Endometrium (tissue), 2 donors: ENCODE measurements around the gene CFAP43.
"Not testable (repeated sequence)": the region's sequence is repeated elsewhere in the genome, so short reads cannot be mapped to it uniquely, and the experiment has no call there.

Experiments
- FAIRE-seq: peaks from 2 replicates; lab custom pipeline; 2012; peaks lifted over from hg19 to GRCh38; lab: Jason Lieb, UNC
- donor health status: control.
- donor health status: control.

The CFAP43 gene

GRCh38 chr10:104255311-104255981 is 23.3 kb upstream of the CFAP43 start:
- no peak for FAIRE-seq

GRCh38 chr10:104254493-104255310 is 22.5 kb upstream of the CFAP43 start, which contains the start of gene GSTO1:
TSS of gene GSTO1 (plus strand) at chr10:104254892. CDS start at chr10:104254929, 37 bp downstream.
- no peak for FAIRE-seq

- no peak for FAIRE-seq
Observed at GRCh38 chr10:104253606-104254410, 21.6 kb upstream of the CFAP43 start.

DNA sequence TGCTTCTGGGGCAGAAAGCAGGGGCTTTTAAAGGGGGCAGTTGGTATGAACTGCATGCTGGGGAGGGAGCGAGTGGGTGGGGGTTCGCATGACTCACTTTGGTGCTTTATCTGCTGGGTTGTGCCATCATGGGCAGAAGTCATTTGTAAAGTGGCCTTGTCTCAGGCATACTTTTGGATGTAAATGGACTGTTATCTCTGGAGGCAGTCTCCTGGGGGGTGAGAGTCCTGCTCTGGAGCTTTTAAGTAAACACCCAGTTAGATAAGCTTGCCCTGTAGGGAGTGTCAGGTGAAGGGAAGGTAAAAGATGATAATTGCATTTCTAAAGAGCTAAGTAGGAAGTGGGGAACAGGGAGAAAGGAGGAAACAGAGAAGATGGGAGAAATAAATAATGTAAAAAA is 20.9 kb upstream of the CFAP43 start:
- FAIRE-seq = no peak

DNA sequence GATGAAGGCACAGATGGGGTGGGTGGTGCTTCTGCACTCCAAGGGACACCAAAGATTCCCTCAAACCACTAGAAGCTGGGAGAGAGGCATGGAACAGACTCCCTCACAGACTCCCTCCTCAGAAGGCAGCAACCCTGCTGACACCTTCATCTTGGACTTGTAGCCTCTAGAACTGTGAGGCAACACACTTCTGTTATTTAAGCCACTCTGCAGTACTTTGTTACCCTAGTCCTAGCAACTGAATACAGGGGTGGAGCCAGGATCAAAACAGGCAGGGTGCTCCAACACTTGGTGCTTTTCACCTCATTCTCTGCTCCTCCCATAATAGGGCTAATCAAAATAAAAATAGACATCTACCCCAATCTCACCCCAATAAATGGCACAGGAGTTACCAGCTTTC is 20.2 kb upstream of the CFAP43 start:
- no peak for FAIRE-seq

DNA sequence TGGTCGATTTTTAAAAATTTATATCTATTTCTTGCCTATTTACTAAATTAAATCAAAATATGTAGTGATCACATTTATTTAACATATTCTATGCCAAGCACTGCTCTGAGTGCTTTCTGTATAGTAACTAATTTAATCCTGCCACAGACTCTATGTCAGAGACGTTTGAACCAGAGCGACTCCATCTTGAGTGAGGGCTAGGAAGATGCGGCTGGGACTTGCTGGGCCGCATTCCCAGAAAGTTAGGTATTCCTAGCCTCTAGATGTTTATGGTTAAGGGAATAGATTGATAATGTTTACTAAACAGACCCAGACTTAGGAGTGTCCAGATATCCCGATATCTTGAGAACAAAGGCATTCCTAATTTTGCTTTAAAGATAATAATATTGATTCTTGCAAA is 19.3 kb upstream of the CFAP43 start:
- no peak for FAIRE-seq

DNA sequence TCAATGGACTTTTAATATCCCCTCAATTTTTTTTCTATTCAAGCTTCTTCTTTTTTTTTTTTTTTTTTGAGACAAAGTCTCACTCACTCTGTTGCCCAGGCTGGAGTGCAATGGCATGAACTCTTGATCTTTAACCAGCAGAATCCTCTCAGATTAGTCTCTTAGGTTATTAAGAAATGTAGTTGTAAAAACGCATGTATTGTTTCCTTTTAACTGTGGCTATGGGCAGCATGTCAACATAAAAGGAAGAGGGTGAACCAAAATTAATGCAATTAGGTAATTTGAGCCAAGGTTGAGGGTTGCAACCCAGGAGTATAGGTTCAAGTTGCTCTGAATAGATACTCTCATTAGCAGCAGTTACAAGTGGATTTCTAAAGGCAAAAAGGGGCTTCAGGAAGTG is 18.2 kb upstream of the CFAP43 start:
- no peak for FAIRE-seq

- not testable (repeated sequence) for FAIRE-seq
Observed at GRCh38 chr10:104248931-104249330, 16.8 kb upstream of the CFAP43 start.

DNA sequence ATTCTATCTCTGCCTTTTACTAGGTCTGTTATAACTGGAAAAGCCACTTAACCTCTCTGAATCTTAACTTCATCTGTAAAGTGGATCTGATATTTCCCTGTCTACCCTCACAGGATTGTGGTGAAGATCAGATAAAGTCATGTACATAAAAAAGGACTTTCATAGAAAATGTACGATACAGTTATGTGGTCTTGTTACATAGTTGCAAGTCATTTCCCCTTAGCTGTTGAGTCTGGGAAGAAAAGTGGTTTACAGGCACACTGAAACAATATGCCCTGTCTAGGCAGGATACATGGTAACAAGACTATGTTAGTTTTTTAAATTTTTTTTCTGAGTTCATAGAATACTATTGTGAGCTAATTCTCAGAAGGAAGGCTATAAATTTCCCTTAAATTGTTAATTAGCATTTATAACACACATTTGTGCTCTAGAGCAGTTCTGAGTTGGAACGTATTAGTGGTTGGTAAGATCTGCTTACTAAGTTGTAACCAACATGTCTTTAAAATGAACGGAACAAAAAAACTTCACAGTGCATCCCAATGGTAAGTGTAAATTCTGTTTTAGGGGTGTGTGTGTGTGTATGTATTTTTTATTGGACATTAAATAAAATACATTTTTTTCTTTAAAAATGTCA is 15.5 kb upstream of the CFAP43 start:
- FAIRE-seq = no peak

DNA sequence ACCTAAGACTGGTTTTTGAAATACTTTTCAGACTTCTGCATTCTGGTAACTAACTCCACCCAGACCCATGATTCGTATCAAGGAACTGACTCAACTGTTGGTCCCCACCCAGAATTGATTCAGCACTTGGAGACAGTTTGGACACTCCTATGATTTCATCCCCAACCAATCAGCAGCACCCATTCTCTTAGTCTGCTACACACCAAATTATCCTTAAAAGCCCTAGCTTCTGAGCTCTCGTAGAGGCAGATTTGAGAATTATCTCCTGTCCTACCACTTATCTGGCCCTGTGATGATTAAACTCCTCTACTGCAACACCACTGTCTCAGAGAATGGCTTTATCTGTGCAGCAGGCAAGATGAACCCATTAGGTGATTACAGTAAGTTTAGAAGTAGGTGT is 14.8 kb upstream of the CFAP43 start:
- FAIRE-seq = no peak

GRCh38 chr10:104245066-104245632 is 13.0 kb upstream of the CFAP43 start:
- FAIRE-seq = no peak

GRCh38 chr10:104243512-104243911 is 11.3 kb upstream of the CFAP43 start:
- FAIRE-seq = no peak

DNA sequence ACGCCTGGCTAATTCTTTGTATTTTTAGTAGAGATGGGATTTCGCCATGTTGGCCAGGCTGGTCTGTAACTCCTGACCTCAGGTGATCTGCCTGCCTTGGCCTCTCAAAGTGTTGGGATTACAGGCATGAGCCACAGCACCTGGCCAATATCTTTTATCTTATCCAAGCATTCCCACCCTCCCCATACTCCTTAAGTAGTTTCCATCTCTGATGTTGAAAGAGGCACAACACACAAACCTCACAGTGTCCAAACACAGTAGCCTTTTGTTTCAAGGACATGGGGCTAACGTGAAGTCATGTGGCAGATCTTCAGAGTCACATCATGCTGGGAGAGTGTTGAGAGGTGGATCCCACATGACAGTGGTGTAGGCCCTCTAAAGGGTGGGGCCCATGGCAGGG is 10.8 kb upstream of the CFAP43 start:
- not testable (repeated sequence) for FAIRE-seq

DNA sequence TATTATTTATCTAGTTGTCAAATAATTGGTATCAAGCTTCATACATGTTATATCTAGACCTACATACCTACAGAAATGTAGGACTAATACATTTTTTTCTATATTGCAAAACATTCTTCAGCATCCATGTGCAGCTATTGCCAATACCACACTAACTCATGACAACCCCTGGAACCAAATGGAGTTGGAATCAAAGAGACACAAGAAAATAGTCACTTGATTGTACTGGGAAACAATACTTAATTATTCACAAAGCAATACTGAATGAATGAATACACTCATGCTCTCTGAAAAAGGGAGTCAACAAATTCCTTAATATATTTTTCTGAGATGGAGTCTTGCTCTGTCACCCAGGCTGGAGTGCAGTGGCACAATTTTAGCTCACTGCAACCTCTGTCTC is 10.4 kb upstream of the CFAP43 start:
- FAIRE-seq = no peak

- no peak for FAIRE-seq
Observed at GRCh38 chr10:104240078-104240477, 7.9 kb upstream of the CFAP43 start.

DNA sequence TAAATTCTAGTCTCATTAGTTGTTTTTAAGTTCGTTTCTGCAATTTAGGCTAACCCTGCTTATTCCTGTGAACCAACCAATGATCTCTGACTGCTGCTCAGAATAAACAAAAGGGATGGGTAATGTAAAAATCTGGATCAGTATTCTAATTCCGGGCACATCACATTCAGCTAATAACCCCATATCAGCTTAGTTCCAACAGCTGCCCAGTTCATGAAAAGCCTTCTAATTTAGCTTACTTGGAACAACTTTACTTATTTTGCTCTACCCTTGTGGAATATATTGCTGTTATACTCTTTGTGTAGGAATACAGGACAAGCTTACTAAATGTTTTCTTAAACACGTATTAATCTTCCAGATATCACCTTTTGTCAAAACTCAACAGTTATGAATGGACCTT is 3.6 kb upstream of the CFAP43 start:
- FAIRE-seq = no peak

- no peak for FAIRE-seq
Observed at GRCh38 chr10:104234934-104235333, 2.8 kb upstream of the CFAP43 start.

DNA sequence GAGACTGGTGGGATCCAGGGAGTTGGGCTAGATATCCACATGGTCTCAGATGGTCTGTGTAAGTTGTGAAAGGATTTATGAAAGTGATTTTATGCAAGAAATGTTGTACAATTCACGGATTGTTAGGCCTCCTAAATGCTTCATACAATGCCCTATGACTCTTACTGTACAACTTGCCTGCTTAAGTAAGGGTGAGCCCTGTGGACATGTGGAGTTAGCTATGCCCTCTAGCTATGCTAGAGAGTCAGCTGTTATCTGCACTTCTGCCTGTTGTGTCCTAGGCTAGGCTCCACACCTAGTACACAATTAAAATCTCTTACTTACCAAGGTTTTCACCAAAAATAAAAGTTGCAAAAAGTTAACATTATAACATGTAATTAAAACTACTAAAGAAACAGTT is 1.7 kb upstream of the CFAP43 start:
- FAIRE-seq = no peak

DNA sequence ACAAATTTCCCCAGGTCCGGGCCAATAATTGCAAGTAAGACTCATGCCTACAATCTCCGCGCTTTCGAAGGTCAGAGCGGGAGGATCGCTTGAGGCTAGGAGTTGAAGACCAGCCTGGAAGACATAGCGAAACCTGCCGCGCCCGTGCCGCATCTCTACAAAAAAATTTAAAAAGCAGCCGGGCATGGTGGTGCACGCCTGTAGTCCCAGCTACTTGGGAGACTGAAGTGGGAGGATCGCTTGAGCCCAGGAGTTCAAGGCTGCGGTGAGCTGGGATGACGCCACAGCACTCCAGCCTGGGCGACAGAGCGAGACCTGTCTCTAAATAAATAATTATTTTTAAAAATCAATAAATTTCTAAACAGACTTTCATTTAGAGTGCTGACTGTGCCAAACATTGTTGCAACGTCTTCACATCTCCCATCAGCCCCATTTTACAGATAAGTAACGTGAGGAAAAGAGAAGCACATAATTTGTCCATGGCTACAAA is 494 bp upstream of the CFAP43 start:
- no peak for FAIRE-seq

DNA sequence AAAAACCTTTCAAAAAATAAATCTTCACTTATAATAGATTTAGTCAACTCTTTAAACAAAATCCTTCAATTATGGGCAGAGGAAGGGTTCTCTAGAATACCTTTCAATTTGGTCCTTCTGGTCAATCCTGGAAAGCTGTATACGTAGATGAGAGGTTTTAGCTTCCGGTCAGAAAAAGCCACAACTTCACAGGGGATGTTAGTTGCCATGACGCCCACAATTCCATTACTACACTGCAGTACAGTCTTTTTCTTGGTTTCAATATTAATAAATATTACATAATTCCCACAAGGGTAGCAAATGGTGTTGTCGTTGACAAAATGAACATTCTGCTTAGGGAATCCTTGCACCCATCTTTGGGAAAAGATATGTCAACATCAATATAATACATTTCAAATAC is 1.7 kb downstream of the CFAP43 start:
- no peak for FAIRE-seq

GRCh38 chr10:104223304-104223703 is 8.9 kb downstream of the CFAP43 start:
- FAIRE-seq = no peak

GRCh38 chr10:104220522-104220921 is 11.6 kb downstream of the CFAP43 start:
- FAIRE-seq = no peak
